ENCODE measurements around the gene TRIM44. TPM values are rescaled to one million over a fixed set of nuclear protein-coding genes. Genes with fewer than 3 reads are reported as not detected.

TRIM44 gene
- total and polyA plus RNA-seq, 2 donors, result 7.4 to 18.7 TPM

GRCh38 chr11:35861191-35861590 is 198.6 kb downstream of the TRIM44 start:
- no peak for DNase-seq (ENCODE audit: low read depth in 6 of 9, low spot score in 9 of 9)

GRCh38 chr11:35862666-35863065 is 200.1 kb downstream of the TRIM44 start:
- Histone ChIP-seq H3K4me1 (ENCODE audit: control insufficient read depth in 2 of 2, insufficient read depth in 2 of 2, low read length in 2 of 2) (no peaks in the 10 kb centered on the region), H3K27me3 (ENCODE audit: control insufficient read depth in 2 of 2, insufficient read depth in 1 of 2, low read length in 1 of 2) (no peaks in the 10 kb centered on the region), H3K9me3 (ENCODE audit: control insufficient read depth in 2 of 2, insufficient read depth in 1 of 2, low read length in 1 of 2) (no peaks in the 10 kb centered on the region), H3K36me3 (ENCODE audit: control insufficient read depth in 2 of 2, insufficient read depth in 2 of 2, low read length in 1 of 2) (no peaks in the 10 kb centered on the region), H3K27ac (ENCODE audit: low read depth in 1 of 2, low read length in 1 of 2) (no peak overlapping the region), H3K4me3 (ENCODE audit: low read length in 2 of 2) (no peak overlapping the region)
- DNase-seq (ENCODE audit: low read depth in 6 of 9, low spot score in 9 of 9), result no peak
- 81% methylated on average over 3 of the region's 3 CpGs for WGBS

More at GRCh38 chr11:35861191-35861590, 198.6 kb downstream of the TRIM44 start:
- 97% methylated on average over 15 of the region's 15 CpGs for WGBS
- Histone ChIP-seq H3K4me3 (ENCODE audit: low read length in 2 of 2) (no peak overlapping the region), H3K4me1 (ENCODE audit: control insufficient read depth in 2 of 2, insufficient read depth in 2 of 2, low read length in 2 of 2) (no peaks in the 10 kb centered on the region), H3K27me3 (ENCODE audit: control insufficient read depth in 2 of 2, insufficient read depth in 1 of 2, low read length in 1 of 2) (no peaks in the 10 kb centered on the region), H3K9me3 (ENCODE audit: control insufficient read depth in 2 of 2, insufficient read depth in 1 of 2, low read length in 1 of 2) (no peaks in the 10 kb centered on the region), H3K36me3 (ENCODE audit: control insufficient read depth in 2 of 2, insufficient read depth in 2 of 2, low read length in 1 of 2) (no peaks in the 10 kb centered on the region), H3K27ac (ENCODE audit: low read depth in 1 of 2, low read length in 1 of 2) (no peak overlapping the region)

GRCh38 chr11:35864131-35864530 is 201.6 kb downstream of the TRIM44 start:
- 97% methylated on average over 2 of the region's 2 CpGs for WGBS
- H3K27ac ChIP-seq (ENCODE audit: low read depth in 1 of 2, low read length in 1 of 2), result no peak overlapping the region
- H3K4me1 ChIP-seq (ENCODE audit: control insufficient read depth in 2 of 2, insufficient read depth in 2 of 2, low read length in 2 of 2), result no peaks in the 10 kb centered on the region
- DNase-seq (ENCODE audit: low read depth in 6 of 9, low spot score in 9 of 9), result no peak
- H3K36me3 ChIP-seq (ENCODE audit: control insufficient read depth in 2 of 2, insufficient read depth in 2 of 2, low read length in 1 of 2), result no peaks in the 10 kb centered on the region
- no peak overlapping the region for H3K4me3 ChIP-seq (ENCODE audit: low read length in 2 of 2)
- no peaks in the 10 kb centered on the region for H3K9me3 ChIP-seq (ENCODE audit: control insufficient read depth in 2 of 2, insufficient read depth in 1 of 2, low read length in 1 of 2)
- no peaks in the 10 kb centered on the region for H3K27me3 ChIP-seq (ENCODE audit: control insufficient read depth in 2 of 2, insufficient read depth in 1 of 2, low read length in 1 of 2)

- no peak for DNase-seq (ENCODE audit: low read depth in 6 of 9, low spot score in 9 of 9)
- 95% methylated on average over 1 of the region's 1 CpG for WGBS
These were observed 204.0 kb downstream of the TRIM44 start for GRCh38 chr11:35866601-35867000.

More at GRCh38 chr11:35866601-35867000, 204.0 kb downstream of the TRIM44 start:
- H3K9me3 ChIP-seq (ENCODE audit: control insufficient read depth in 2 of 2, insufficient read depth in 1 of 2, low read length in 1 of 2), result no peaks in the 10 kb centered on the region
- no peaks in the 10 kb centered on the region for H3K36me3 ChIP-seq (ENCODE audit: control insufficient read depth in 2 of 2, insufficient read depth in 2 of 2, low read length in 1 of 2)
- no peaks in the 10 kb centered on the region for H3K27me3 ChIP-seq (ENCODE audit: control insufficient read depth in 2 of 2, insufficient read depth in 1 of 2, low read length in 1 of 2)
- H3K27ac ChIP-seq (ENCODE audit: low read depth in 1 of 2, low read length in 1 of 2), result no peak overlapping the region
- H3K4me1 ChIP-seq (ENCODE audit: control insufficient read depth in 2 of 2, insufficient read depth in 2 of 2, low read length in 2 of 2), result no peaks in the 10 kb centered on the region
- H3K4me3 ChIP-seq (ENCODE audit: low read length in 2 of 2), result no peak overlapping the region

Other genes starting within 250 kb of the TRIM44 start
- 0.38 TPM for gene SLC1A2, start 243.2 kb upstream of the TRIM44 start, total RNA-seq
- 0.71 TPM for gene SLC1A2, start 243.2 kb upstream of the TRIM44 start, polyA plus RNA-seq
- gene PAMR1, start 137.2 kb upstream of the TRIM44 start, total RNA-seq, result 5.6 TPM
- gene PAMR1, start 137.2 kb upstream of the TRIM44 start, polyA plus RNA-seq, result 1.9 TPM
- gene FJX1, start 44.3 kb upstream of the TRIM44 start, total RNA-seq, result 3.8 TPM
- gene FJX1, start 44.3 kb upstream of the TRIM44 start, polyA plus RNA-seq, result 4.2 TPM